HG03469 (cell line): ENCODE measurements around the gene AK8.
"Not testable (repeated sequence)": the region's sequence is repeated elsewhere in the genome, so short reads cannot be mapped to it uniquely, and the experiment has no call there.

Source experiments
- ATAC-seq: cut with Tn5 transposase; IDR thresholded peaks from one replicate; pipeline ENCODE4 v1.9.1; 2021; ENCODE audit warnings: mild to moderate bottlenecking, moderate library complexity, moderate number of reproducible peaks; ENCODE audit not compliant: unreplicated experiment

The AK8 gene

DNA sequence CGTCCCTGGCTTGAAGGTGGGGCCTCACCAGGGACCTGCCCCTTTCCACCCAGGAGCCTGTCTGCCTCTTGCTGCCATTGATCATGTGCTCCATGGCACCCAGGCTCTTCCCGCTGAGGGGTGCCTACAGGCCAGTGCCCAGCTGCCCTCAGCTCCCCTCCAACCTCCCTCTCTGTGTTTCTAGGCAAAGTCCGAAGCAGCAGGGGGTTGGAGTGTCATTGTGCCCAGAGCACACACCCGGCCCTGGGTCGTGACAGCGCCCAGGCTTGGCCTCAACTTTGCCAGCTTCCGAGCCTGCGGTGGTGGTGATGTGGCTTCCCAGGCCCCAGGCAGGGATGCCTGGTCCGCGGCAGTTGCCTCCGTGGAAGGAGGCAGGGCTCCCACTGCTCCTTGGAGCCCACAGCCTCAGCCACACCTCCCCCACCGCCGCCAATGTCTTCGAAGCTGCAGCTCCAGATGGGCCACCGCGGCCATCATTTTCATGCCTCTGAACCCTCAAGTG lies 155.5 kb downstream of the AK8 start:
- ATAC-seq = no peak

DNA sequence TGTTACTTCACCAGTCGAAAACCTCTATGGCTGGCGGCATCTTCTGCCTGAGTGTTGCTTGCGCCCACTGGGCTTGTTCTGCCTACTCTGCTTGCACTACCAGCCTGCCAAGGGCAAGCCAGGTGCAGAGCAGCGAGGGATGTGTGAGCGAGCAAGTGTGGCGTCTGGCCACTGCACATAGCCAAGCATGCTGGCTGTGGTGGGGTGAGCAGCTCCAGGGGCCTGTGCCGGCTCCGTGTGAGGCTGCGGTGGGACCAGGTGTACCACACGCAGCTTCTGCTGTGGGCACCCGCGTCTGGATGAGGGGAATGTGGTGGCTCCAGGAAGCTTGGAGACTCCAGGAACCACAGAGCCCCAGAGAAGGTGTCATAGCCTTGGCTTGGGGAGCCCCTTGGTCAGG lies 156.4 kb downstream of the AK8 start:
- ATAC-seq = no peak

DNA sequence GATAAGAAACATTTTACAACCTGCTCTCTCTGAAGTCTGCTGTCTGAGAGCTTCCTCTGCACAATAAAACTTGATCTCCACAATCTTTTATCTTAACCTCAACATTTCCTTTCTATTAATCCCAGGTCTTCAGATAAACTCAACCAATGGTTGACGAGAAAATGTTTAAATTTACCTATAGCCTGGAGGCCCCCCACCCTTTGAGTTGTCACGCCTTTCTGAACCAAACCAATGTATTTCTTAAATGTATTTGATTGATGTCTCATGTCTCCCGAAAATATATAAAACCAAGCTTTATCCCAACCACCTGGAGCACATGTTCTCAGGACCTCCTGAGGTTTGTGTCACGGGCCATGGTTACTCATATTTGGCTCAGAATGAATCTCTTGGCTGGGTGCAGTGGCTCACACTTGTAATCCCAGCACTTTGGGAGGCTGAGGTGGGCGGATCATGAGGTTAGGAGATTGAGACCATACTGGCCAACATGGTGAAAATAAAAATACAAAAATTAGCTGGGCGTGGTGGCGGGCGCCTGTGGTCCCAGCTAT lies 159.6 kb downstream of the AK8 start:
- ATAC-seq = not testable (repeated sequence)

DNA sequence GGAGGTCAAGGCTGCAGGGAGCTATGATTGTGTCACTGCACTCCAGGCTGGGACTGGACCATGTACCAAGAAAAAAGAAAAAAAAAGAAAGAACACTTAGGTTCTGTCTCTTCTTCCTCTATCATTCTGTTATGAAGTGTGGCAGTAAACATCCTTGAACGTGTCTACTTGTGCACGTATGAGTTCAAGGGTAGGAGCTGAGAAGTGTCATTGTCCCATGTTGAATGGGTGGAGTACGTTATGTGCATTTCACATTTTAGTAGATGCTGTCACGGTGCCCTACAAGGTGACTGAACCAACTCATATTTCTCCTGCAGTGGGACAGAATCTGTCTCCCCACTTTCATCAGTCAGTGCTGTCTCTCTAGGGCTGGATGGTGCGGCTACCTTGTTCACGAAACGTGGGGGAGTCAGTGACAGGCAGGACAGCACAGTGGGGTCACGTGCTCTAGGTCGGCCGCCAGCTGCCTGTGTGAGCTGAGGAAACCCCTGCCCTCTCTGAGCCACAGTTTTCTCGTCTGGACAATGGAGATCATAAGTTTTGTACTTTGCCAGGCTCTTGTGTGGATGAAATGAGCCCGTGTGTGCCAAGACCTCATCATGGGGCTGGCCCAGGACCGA lies 160.6 kb downstream of the AK8 start:
- ATAC-seq = no peak

DNA sequence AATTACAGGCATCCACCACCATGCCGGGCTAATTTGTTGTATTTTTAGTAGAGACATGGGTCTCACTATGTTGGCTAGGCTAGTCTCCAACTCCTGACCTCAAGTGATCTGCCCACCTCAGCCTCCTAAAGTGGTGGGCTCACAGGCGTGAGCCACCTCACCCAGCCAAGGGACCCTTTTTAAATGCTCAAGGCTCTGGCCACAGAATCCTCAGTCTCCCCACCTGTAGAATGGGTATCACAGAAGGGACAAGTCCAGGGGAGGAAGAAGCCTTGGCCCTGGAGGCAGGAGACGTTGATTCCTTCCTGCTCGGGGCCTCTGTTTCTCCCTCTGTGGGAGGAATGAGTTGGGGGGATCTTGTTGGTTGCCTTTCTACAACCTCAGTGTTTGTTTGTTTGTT lies 162.1 kb downstream of the AK8 start:
- ATAC-seq = no peak

DNA sequence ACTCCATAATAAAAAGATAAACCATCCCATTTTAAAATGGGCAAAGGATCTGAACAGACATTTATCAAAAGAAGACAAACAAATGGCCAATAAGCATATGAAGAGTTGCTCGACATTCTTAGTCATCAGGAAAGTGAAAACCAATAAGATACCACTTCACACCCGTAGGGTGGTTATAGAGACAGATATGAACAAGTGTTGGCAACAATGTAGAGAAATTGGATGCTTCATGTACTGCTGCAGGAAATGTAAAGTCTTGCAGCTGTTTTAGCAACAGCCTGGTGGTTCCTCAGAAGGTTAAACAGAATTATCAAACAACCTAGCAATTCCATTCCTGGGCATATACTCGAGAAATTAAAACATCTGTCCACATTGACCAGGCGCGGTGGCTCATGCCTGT lies 165.3 kb downstream of the AK8 start:
- no peak for ATAC-seq

DNA sequence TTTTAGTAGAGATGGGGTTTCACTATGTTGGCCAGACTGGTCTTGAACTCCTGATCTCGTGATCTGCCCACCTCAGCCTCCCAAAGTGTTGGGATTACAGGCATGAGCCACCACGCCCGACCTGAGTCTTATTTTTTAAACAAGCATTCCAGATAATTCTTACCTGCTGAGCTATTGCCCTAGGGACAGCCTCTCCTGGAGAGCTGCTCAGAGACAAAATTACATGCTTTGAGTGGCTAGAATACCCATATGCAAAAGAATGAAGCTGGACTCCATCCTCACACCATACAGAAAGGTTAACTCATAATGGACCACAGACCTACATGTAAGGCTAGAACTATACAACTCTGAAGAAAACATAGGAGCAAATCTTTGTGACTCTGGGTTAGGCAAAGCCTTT lies 166.2 kb downstream of the AK8 start:
- ATAC-seq = no peak

DNA sequence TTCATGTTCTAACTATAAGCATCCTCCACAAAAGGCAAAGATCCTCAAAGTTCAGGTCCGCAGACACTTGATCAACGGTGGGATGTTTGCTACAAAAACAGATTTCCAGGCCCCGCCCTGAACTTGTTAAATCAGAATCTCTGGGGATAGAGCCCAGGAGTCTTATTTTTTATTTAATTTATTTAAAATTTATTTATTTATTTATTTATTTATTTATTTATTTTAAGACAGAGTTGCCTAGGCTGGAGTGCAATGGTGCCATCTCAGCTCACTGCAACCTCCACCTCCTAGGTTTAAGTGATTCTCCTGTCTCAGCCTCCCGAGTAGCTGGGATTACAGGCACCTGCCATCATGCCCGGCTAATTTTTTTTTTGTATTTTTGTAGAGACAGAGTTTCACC lies 166.9 kb downstream of the AK8 start:
- ATAC-seq = not testable (repeated sequence)

DNA sequence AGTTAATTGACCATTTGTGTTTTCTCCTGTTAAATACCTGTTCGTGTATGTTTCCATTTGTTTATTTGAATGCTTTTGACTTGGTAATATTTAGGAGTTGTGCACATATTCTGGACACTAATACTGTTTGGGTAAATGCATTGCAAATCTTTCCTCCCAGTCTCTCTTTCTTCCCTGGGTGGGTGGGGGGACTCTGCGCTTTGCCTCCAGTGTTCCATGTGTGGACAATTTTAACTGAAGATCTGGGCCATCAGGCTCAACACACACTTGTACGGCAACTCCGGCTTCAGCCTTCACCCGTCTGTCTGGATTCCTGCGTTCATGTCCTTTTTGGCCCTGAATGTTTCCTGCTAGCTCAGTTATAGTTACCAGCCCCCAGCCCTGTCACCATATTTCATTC lies 167.8 kb downstream of the AK8 start:
- ATAC-seq = no peak

DNA sequence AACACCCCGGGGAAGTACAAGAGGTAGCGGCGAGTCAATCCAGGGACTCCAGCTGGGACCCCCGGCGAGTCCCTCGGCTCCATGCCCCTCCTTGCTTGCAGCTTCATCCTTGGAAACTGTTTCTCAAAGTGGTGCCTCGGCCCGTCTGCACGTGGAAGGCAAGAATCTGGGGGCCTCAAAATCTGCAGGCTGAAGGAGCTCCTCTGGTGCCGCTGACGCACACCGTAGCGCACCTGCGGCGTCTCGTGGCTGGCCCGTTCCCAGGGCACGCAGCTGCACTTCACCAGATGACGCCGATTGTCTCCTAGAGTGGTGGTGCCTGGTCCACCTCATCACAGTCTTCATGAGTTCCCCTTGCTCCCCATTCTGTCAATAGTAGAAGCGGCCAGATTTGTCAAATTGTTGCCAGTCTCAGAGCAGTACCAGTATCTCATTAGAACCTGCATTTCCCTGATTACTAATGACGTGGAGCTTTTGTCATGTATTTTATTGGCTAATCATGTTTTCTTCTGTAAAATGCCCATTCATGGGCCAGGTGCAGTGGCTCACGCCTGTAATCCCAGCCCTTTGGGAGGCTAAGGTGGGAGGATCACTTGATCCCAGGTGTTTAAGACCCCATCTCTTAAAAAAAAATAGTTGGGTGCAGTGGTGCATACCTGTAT lies 169.2 kb downstream of the AK8 start:
- ATAC-seq = no peak

DNA sequence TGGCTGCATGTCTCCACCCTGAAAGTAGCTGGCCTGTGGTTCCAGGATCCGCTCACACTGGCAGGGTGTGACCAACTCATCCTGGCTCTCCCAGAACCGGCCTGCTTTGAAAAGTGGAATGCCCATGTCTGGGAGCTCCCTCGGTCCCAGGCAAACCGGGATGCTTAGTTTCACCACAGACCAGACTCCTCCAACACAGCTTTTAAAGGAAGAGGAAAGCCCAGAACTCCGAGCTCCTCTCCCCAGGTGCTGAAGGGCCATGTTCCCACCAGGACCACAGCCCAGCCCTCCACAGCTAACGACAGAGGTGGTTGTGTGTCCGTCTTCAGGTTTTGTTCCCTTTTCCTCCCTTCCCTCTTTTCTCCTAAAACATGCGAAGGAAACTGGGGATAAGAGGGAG lies 169.8 kb downstream of the AK8 start:
- ATAC-seq = no peak

DNA sequence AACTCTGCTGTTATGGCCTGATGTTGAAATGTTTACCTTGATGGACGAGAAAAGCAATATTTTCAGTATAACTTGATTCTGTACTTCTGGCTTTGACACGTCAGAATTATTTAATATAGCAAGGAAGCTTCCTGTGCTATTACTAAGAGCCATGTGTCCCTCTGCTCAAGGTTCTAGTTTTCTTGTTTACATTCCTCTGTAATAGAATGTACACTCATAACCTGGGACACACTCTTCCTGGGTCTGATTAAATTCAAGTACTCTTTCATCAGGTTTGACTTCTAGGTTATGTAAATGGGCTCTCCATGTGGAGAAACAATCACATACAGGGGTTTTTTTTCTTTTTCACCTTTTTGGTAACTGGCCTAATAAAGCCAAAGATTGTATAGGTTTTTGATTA lies 174.7 kb downstream of the AK8 start:
- no peak for ATAC-seq

DNA sequence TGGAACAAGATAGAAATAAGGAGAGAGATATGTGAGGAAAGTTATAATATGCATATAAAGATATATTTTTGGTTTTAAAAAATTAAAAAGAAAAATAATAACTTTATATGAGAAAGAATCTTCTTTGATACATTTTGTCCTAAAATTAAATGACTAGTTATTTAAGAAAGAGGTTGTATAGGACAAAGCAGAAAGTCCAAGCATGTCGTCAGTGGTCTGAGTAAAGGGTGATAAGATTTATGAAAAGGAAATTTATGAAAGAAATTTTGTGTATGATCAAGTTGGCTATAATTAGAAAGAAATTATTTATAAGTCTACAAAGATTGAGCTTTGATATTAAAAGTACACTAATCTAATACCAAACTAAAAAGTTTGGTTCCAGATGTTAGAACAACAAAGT lies 175.8 kb downstream of the AK8 start:
- no peak for ATAC-seq

DNA sequence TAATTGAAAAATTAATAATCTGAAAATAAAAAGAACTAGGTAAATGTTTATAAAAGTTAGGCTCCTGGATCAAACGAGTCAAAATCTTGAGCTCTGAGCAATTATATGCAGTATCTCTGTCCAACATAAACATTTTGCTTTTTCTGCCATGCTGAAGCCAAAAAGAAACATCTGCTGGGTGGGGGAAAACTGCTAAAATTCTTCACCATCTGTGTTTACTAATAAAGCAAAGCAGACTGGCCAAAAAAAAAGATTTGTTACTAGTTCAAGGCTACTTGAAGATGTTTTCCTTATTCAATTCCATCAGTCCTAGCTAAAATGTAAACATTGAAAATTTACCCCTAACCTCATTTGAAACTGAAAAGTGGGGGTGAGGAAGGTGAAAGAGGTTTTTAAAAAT lies 178.1 kb downstream of the AK8 start:
- ATAC-seq = no peak

DNA sequence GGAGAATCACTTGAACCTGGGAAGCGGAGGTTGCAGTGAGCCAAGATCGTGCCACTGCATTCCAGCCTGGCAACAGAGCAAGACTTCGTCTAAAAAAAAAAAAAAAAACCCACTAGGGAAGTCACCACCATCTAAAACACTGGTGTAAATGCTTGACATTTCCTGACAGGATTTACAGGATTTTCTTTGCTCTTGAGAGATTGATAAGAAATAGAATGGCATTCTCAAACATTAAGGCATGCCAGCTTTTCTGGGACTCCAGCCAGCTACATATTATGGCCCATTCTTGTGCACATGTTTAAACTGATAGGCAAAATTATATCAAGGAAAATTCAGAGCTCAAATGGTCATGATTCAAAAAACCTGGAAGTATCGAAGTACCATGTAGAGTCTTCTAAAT lies 179.1 kb downstream of the AK8 start:
- ATAC-seq = no peak

DNA sequence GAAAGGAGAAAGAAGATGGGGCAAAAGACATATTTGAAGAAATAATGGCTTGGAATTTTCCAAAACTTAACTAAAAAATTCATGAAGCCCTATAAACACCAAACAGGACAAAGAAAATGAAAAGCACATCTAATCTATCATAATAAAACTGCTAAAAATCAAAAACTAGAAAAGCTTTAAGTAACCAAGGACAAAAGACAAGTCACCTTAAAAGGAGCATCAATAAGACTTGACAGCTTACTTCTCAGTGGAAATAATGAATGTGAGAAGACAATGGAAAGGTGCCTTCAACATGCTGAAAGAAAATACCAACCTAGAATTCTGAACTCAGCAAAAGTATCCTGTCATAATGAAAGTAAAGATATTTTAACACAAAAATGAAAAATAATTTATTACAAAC lies 180.9 kb downstream of the AK8 start:
- ATAC-seq = no peak

DNA sequence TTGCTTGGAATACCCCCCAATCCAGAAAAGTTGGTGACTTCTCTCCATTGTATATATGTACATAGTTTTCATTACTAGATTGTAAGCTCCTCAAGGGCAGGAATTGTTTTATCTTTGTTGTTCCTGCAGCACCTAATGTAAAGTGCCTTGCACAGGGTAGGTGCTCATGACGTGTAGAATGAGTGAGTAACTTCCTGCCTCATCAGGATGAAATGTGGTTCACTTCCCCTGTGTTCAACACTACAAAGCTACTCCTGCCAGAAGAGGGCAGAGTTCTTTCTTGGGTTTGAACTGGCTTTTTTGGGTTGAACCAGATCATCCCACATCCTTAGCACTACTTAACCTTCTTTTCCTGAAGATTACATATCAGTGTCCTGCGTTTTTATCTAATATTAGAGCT lies 183.9 kb downstream of the AK8 start:
- ATAC-seq = no peak

DNA sequence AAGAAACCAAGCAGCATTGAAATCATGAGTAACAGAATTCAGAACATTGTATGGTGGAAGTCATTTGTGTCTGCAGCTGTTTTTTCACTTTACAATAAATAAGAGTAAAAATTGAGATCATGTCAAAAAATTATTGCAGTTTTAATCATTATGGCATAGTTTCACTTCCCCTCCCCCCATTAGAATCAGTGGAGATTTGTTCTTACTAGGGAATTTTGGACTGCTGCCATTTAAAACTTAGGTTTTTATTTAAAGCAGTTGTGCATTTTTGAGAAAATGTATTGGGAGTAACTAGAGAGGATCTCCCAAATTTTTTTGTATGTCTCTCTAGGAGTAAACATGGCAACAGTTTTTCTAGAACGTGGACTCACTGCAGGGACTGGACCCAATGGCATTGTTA lies 187.4 kb downstream of the AK8 start:
- ATAC-seq = no peak

DNA sequence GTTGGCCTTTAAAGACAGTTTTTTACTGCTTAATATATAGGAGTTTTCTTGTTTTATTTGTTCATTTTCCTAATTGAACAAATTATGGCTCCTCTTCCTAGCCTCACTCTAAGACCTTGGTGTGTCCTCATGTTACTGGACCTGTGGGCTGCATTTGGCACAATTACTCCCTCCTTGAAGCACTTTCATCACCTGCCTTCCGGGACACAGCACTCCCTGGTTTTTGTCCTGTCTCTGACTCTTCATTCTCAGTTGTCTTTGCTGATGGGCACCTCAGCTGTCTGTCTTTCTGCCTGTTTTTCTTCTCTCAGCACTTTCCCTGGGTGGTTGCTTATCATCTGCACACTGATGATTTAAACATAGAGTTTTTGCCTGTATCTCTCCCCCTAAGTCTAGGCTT lies 194.2 kb downstream of the AK8 start:
- no peak for ATAC-seq

DNA sequence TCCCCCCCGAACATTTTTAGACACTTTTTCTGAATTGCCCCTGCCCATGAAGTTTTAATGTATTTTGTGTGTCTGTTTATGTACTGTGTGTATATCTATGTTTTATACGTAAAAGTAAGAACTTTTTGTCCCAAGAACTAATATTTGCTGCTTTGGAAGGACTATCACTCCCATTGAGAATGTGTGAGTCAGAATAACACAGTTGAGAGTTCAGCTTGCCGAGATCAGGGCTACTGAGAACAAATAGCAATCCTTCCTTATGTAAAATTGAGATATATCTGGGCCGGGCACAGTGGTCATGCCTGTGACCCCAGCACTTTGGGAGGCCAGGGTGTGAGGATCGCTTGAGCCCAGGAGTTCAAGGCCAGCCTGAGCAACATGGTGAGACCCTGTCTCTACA lies 196.5 kb downstream of the AK8 start:
- no peak for ATAC-seq

DNA sequence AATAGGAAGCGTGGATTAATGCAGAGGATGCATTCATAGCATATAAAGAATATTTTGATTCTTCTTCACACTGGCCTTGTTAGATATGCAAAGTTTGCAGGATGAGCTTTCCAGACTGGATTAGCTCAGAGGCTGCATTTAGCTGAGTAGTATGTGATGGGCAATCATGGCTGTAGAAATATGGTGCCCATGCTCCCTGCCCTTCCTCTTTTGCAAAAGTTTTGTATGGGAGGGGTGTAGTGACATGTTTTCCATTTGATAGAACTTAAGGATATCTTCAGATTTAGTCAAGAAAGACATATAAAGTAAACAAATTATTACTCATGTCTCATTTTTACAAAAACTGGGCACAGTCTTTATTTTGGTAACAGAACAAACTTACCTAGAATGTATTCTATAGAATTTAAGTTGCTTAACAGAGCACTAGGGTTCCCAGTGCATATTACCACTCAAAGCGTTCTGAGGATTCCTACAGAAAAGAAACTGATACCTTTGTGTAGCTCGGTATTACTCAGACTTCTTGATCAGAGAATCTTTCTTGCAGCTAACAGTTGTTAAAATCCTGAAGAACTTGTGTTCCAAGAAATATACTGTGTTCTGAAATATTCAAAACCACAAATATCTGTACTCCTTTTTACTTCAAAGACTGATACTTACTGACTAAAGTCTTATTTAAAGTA lies 198.0 kb downstream of the AK8 start:
- ATAC-seq = no peak

DNA sequence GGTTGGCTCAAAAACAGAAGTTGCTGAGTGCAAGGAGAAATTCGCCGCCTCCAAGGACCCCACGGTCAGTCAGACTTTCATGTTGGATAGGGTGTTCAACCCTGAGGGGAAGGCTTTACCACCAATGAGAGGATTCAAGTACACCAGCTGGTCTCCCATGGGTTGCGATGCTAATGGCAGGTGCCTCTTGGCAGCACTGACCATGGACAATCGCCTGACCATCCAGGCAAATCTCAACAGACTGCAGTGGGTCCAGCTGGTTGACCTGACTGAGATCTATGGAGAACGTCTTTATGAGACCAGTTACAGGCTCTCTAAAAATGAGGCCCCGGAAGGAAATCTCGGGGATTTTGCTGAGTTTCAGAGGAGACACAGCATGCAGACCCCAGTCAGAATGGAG lies 200.1 kb downstream of the AK8 start:
- ATAC-seq = no peak
